Measurements from ENCODE around the gene FTO.

Gene FTO

GRCh38 chr16:54059319-54059718, 355.4 kb downstream of the FTO start:
- no peak for DNase-seq (ENCODE audit: low spot score)

- no peak for DNase-seq (ENCODE audit: low spot score)
Measured at GRCh38 chr16:54060599-54061421, 356.9 kb downstream of the FTO start.

DNA sequence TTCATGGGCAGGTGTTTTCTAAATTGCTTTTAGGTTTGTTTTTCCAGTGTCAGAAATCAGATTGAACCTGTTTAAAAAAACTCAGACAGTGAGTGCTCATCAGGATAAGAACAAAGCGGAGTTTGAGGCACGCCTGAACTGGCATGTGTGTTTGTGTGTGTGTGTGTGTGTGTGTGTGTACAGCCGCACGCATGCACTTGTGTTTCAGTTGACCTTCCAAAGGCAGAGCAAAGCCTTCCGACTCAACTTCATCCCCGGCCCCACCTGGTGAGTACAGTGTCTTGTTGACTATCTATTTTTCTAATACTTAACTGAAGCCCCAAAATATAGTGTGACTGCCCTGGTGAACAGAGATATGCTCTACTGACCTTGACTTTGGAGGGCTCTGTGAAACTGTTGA, 357.5 kb downstream of the FTO start:
- DNase-seq (ENCODE audit: low spot score): no peak

GRCh38 chr16:54062361-54063278, 358.7 kb downstream of the FTO start:
- no peak for DNase-seq (ENCODE audit: low spot score)

DNA sequence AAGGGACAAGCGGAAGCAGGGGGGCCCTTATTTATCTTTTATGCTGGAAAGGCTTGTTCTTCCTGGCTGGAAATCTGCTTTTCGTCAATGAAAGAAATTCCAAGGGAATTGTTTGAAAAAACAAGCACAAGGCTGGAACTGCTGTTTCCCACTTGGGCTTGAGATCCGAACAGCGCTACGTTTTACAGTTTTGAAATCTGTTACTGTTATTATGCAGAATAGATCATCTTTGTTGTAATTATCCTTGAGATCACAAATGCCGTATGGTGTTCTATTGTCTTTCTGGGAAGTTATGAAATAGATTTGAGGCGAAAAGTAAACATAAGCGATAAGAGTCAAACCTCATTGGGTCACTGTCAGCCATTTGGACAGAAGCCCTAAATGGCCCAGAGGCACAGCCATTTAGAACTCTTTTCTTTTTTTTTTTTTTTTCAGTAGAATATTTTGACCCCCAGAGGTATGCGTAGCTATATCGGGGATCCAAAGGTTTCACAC, 359.4 kb downstream of the FTO start:
- DNase-seq (ENCODE audit: low spot score): no peak

- DNase-seq (ENCODE audit: low spot score): no peak
Measured at GRCh38 chr16:54066451-54067105, 362.6 kb downstream of the FTO start.

- no peak for DNase-seq (ENCODE audit: low spot score)
Measured at GRCh38 chr16:54067322-54068065, 363.5 kb downstream of the FTO start.

DNA sequence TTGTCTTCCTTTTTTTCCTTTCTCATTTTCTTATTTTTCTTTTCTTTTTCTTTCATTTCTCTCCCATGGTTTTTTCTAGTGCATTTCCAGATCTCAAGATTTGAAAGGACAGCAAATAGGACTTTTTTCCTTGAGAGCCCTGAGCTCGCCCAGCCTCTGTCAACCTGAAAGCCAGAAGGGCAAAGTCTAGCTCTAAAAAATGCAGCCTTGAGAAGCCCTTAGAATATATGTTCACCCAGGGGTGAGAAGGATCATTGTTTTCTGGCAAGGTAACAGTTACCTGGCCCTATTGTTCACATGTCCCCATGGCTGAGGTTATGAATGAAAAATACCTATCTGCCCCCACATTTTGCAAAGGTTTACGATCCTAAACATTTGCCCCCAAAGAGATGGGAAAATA, 364.3 kb downstream of the FTO start:
- no peak for DNase-seq (ENCODE audit: low spot score)

GRCh38 chr16:54069601-54070239, 365.8 kb downstream of the FTO start:
- no peak for DNase-seq (ENCODE audit: low spot score)

- DNase-seq (ENCODE audit: low spot score): no peak
Measured at GRCh38 chr16:54070789-54071343, 366.9 kb downstream of the FTO start.

- DNase-seq (ENCODE audit: low spot score): no peak
Measured at GRCh38 chr16:54071514-54071913, 367.6 kb downstream of the FTO start.

DNA sequence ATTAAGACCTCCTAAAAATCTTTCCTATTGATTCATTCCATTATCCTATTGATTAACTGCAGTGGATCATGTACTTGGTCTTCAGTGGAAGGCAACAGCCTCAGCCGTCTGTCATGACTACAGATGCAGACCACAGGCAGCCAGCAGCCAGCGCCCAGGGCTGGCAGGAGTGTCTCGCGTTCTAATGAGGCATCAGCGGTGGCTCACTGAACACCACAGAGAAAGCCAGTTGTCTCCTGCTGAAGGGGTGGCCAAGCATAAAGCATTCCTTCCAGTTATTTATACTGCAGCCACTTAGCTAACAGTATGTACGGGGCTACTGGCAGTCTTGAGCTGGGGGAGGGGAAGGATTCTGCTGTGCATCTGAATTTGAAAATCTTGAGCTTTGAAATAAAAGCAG, 368.3 kb downstream of the FTO start:
- no peak for DNase-seq (ENCODE audit: low spot score)

GRCh38 chr16:54073356-54073755, 369.4 kb downstream of the FTO start:
- no peak for DNase-seq (ENCODE audit: low spot score)

GRCh38 chr16:54075446-54075845, 371.5 kb downstream of the FTO start:
- DNase-seq (ENCODE audit: low spot score): no peak

- no peak for DNase-seq (ENCODE audit: low spot score)
Measured at GRCh38 chr16:54076006-54076504, 372.1 kb downstream of the FTO start.

DNA sequence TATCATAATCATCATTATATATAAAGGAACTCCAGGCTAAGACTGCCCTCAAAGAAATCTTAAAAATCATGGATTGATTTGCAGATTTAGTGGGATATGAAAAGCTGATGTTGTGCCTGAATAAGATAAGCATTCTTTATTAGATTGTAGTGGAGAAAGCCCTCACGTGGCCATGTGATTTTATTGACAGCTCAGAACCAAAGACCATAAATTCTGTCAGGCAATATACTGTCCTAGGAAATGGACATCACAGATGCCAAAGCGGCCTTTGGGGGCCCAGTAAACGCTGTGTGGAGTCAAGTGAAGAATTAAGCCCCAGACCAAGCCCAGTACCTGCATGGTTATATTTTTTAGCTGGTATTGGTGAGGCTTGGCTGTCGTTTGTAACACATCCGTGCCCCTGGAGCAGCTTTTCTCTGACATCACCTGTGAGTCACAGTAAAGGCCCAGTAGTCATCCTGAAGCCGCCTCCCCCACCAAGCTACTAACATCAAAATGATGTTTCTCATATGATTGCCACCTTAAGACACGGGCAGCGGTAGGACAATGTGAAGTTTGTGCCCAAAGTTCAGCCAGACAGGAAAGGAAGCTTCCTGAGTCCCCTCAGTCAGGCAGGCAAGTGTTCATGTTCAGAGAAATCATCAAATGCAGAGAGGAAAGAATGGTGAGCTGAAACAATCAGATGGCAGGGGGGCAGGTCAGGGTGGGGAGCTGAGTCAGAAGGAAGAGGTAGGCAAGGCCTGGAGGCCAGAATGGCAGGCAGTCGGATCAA, 373.3 kb downstream of the FTO start:
- DNase-seq (ENCODE audit: low spot score): no peak

- DNase-seq (ENCODE audit: low spot score): no peak
Measured at GRCh38 chr16:54080524-54081008, 376.6 kb downstream of the FTO start.

DNA sequence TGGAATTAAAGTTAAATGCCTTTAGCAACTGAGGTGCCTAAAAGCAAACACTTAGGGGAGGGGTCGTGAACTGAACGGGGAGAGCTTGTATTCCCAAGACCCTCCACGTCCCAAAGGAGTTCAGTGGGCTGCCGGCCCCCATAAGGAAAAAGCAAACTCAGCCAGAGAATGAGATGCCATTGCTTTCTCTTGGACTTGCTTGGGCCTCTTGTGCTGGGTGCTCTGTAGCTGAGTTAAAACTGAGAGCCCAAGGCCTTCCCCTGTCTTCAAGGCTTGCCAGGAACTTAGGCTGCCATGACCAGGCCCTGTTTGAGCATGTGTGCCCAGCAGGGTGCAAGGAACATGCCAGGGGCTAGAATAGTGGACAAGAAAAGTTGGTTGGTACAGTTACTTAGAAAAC, 382.8 kb downstream of the FTO start:
- DNase-seq (ENCODE audit: low spot score): no peak

DNA sequence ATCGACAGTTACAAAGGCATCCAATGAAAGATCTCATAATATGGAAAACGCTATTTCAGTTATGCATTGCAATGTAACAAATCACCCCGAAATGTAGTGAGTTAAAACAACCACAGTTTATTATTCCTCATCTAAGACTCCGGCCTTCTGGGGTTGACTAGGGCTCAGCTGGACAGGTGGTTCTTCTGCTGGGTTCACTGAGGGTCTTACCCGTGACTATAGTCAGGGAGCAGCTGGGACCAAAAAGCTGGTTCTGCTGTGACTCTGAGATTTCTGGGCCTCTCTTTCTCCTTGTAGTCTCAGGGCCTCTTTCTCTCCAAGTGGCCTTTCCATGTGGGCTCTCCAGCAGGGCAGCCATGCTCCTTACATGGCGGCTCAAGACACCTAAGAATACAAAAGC, 386.6 kb downstream of the FTO start:
- DNase-seq (ENCODE audit: low spot score): no peak

GRCh38 chr16:54093281-54093680, 389.3 kb downstream of the FTO start:
- DNase-seq (ENCODE audit: low spot score): no peak
